GM12878 (cell line): ENCODE data around the gene BCS1L.

Experiments
- EP300 ChIP-seq, 2 experiments: fragments of 150-350 bp in 1 of 2; IDR thresholded peaks; 2 replicates each; pipeline ENCODE4 v1.6.1; 2011 to 2012; ENCODE audit warnings: low read depth in 2 of 2, low read length in 2 of 2, borderline replicate concordance in 1 of 2, improper control_type of control experiment in 1 of 2, inconsistent platforms in 1 of 2; ENCODE audit not compliant: control insufficient read depth in 1 of 2
- TF ChIP-seq, protein P1 (sequence below): IDR thresholded peaks from 2 replicates; pipeline ENCODE4 v1.6.1; 2012; ENCODE audit warnings: low read length, inconsistent platforms

DNA sequence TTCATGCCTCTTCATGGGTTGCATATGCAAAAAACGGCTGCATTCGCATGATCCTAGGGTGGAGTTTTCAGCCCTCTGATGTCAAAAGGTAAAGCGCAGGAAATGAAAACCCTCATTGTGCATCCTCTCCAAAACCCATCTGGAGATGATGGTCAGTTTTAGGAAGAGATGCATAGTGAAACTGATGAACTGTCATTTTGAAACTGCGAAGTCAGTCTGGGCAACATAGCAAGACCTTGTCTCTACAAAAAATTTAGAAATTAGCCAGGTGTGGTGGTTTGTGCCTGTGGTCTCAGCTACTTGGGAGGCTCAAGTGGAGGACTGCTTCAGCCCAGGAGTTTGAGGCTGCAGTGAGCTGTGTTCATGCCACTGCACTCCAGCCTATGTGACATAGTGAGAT is 48.6 kb downstream of the BCS1L start:
- TF ChIP-seq, protein P1, sequence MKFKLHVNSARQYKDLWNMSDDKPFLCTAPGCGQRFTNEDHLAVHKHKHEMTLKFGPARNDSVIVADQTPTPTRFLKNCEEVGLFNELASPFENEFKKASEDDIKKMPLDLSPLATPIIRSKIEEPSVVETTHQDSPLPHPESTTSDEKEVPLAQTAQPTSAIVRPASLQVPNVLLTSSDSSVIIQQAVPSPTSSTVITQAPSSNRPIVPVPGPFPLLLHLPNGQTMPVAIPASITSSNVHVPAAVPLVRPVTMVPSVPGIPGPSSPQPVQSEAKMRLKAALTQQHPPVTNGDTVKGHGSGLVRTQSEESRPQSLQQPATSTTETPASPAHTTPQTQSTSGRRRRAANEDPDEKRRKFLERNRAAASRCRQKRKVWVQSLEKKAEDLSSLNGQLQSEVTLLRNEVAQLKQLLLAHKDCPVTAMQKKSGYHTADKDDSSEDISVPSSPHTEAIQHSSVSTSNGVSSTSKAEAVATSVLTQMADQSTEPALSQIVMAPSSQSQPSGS: peak; percentile 41; the same call in 1 of the 2 replicates
- no peak for TF ChIP-seq EP300 (IDR thresholded peaks at IDR 0.05; ENCODE audit: borderline replicate concordance in 1 of 2, control insufficient read depth in 1 of 2, low read depth in 2 of 2, low read length in 2 of 2)
